Measurements from ENCODE around the gene RNF130.
"Not testable (repeated sequence)": the region's sequence is repeated elsewhere in the genome, so short reads cannot be mapped to it uniquely, and the experiment has no call there.

The RNF130 gene

GRCh38 chr5:179967489-179967888 is 104.1 kb downstream of the RNF130 start:
- DNase-seq, result no peak

GRCh38 chr5:179964015-179964414 is 107.5 kb downstream of the RNF130 start:
- DNase-seq, result no peak

GRCh38 chr5:179963375-179963774 is 108.2 kb downstream of the RNF130 start:
- no peak for DNase-seq

GRCh38 chr5:179960204-179960831 is 111.2 kb downstream of the RNF130 start:
- DNase-seq, result no peak

- DNase-seq, result no peak
Observed at GRCh38 chr5:179959641-179960040, 111.9 kb downstream of the RNF130 start.

GRCh38 chr5:179959118-179959517 is 112.4 kb downstream of the RNF130 start:
- DNase-seq, result not testable (repeated sequence)

GRCh38 chr5:179955630-179956029 is 115.9 kb downstream of the RNF130 start:
- DNase-seq, result no peak

- DNase-seq, result no peak
Observed at GRCh38 chr5:179955062-179955461, 116.5 kb downstream of the RNF130 start.

GRCh38 chr5:179954434-179954833 is 117.1 kb downstream of the RNF130 start:
- DNase-seq, result no peak

GRCh38 chr5:179953987-179954386 is 117.6 kb downstream of the RNF130 start:
- no peak for DNase-seq

- DNase-seq, result no peak
Observed at GRCh38 chr5:179936976-179937681, 134.4 kb downstream of the RNF130 start.

GRCh38 chr5:179930788-179931473 is 140.6 kb downstream of the RNF130 start:
- DNase-seq, result no peak

- no peak for DNase-seq
Observed at GRCh38 chr5:179927824-179928223, 143.7 kb downstream of the RNF130 start.

- DNase-seq, result no peak
Observed at GRCh38 chr5:179926657-179927056, 144.9 kb downstream of the RNF130 start.

GRCh38 chr5:179923436-179923835 is 148.1 kb downstream of the RNF130 start:
- DNase-seq, result no peak

- no peak for DNase-seq
Observed at GRCh38 chr5:179920175-179920574, 151.4 kb downstream of the RNF130 start.

GRCh38 chr5:179919487-179920060 is 152.0 kb downstream of the RNF130 start:
- DNase-seq, result peak; percentile 52

- DNase-seq, result no peak
Observed at GRCh38 chr5:179918742-179919486, 152.6 kb downstream of the RNF130 start.

GRCh38 chr5:179916523-179916922 is 155.0 kb downstream of the RNF130 start:
- peak; percentile 16 for DNase-seq

GRCh38 chr5:179915406-179915935 is 156.1 kb downstream of the RNF130 start:
- no peak for DNase-seq

- no peak for DNase-seq
Observed at GRCh38 chr5:179914032-179914755, 157.4 kb downstream of the RNF130 start.

GRCh38 chr5:179913461-179913860 is 158.1 kb downstream of the RNF130 start:
- DNase-seq, result no peak
